Endodermal cell (in vitro differentiated cells): Measurements from ENCODE around the gene CD200R1. TPM values are rescaled to one million over a fixed set of nuclear protein-coding genes. Genes with fewer than 3 reads are reported as not detected.

Experiments
- DNase-seq: peaks from one replicate; pipeline ENCODE4 v3.0.0-alpha.2; 2017
- H3K27ac ChIP-seq: 2 replicates; pipeline ENCODE4 v1.5.1; 2013; ENCODE audit warnings: mild to moderate bottlenecking, low read depth, low read length, moderate library complexity
- H3K27me3 ChIP-seq: 2 replicates; pipeline ENCODE4 v1.6.1; 2013; ENCODE audit warnings: mild to moderate bottlenecking, low read length, moderate library complexity; ENCODE audit not compliant: insufficient read depth, control insufficient read depth, poor library complexity, severe bottlenecking
- H3K36me3 ChIP-seq: 2 replicates; pipeline ENCODE4 v1.7.0; 2013; ENCODE audit warnings: mild to moderate bottlenecking, low read length, moderate library complexity; ENCODE audit not compliant: control insufficient read depth, insufficient read depth
- H3K4me1 ChIP-seq: one replicate; pipeline ENCODE4 v1.7.0; 2013; ENCODE audit warnings: low read length; ENCODE audit not compliant: control insufficient read depth, insufficient read depth
- H3K4me3 ChIP-seq: 2 replicates; pipeline ENCODE4 v1.5.1; 2013; ENCODE audit warnings: mild to moderate bottlenecking, low read length, moderate library complexity
- H3K9ac ChIP-seq: 2 replicates; pipeline ENCODE4 v1.6.1; 2013; ENCODE audit warnings: mild to moderate bottlenecking, low read length, moderate library complexity; ENCODE audit not compliant: poor library complexity, severe bottlenecking; ENCODE audit errors: extremely low read depth
- H3K9me3 ChIP-seq: 2 replicates; pipeline ENCODE4 v1.6.1; 2013; ENCODE audit warnings: mild to moderate bottlenecking, low read length, moderate library complexity; ENCODE audit not compliant: control insufficient read depth
- H3K27ac Mint-ChIP-seq: 2 replicates; pipeline ENCODE4 v1.8.0; 2020; ENCODE audit warnings: mixed read lengths
- H3K27me3 Mint-ChIP-seq: 2 replicates; pipeline ENCODE4 v1.8.0; 2021; ENCODE audit warnings: mild to moderate bottlenecking, mixed read lengths; ENCODE audit not compliant: insufficient read depth
- H3K36me3 Mint-ChIP-seq: 2 replicates; pipeline ENCODE4 v1.8.0; 2020; ENCODE audit warnings: low read depth, mixed read lengths
- H3K4me1 Mint-ChIP-seq: 2 replicates; pipeline ENCODE4 v1.8.0; 2020; ENCODE audit warnings: mixed read lengths
- H3K4me3 Mint-ChIP-seq: 2 replicates; pipeline ENCODE4 v1.8.0; 2020; ENCODE audit warnings: mild to moderate bottlenecking, moderate library complexity, mixed read lengths
- H3K9me3 Mint-ChIP-seq: 2 replicates; pipeline ENCODE4 v1.8.0; 2020; ENCODE audit warnings: mild to moderate bottlenecking, mixed read lengths
- CTCF ChIP-seq: fragments of 200-600 bp; sonication (generic); conservative IDR thresholded peaks from 2 replicates; pipeline ENCODE4 v1.5.0; 2021; ENCODE audit warnings: antibody characterized with exemption, mild to moderate bottlenecking
- WGBS, 2 experiments: methylation state at CpG; one replicate each; pipeline versions ENCODE4 v1.1.5 to v1.1.7; 2013; ENCODE audit warnings: missing lambda C conversion rate in 2 of 2, mixed read lengths in 1 of 2; ENCODE audit not compliant: insufficient coverage in 1 of 2, insufficient read length in 1 of 2; 5-methylcytosine and 5-hydroxymethylcytosine counted together
- total RNA-seq, 2 donors: library from RNA; stranded (reverse); fragmentation: NEBNext Ultra II Directional in 1 of 2; extraction: Animal tissue kit (Norgen Biotek cat#: 25700) in 1 of 2; gene quantifications; 2 replicates in 1 of 2; 3 replicates in 1 of 2; pipeline ENCODE4 v1.2.1, GENCODE V29; 2021

The CD200R1 gene
- total RNA-seq, 2 donors from 2014 or later: 1.1 TPM; not detected in 1

GRCh38 chr3:113018536-113019181 is 43.8 kb upstream of the CD200R1 start:
- Histone ChIP-seq H3K4me1 (peaks cover 4% of the 10 kb centered on the region), H3K9me3 (no peaks in the 10 kb centered on the region), H3K36me3 (peaks cover 34% of the 10 kb centered on the region), H3K4me3 (peak overlapping the region; percentile 100), H3K9ac (peak overlapping the region; percentile 92), H3K27me3 (no peaks in the 10 kb centered on the region), H3K27ac (peak overlapping the region; percentile 92)
- H3K27me3 Mint-ChIP-seq: no peaks in the 10 kb centered on the region
- no peaks in the 10 kb centered on the region for H3K9me3 Mint-ChIP-seq
- peaks cover 27% of the 10 kb centered on the region for H3K36me3 Mint-ChIP-seq
- no peak for DNase-seq
- peaks cover 13% of the 10 kb centered on the region for H3K4me1 Mint-ChIP-seq
- peak overlapping the region; percentile 97 for H3K27ac Mint-ChIP-seq
- H3K4me3 Mint-ChIP-seq: peak overlapping the region; percentile 95
- 8 to 13% methylated on average over 4 to 13 of the region's 13 CpGs for WGBS, 2 experiments
- no peak for TF ChIP-seq CTCF

- Mint-ChIP-seq H3K4me3 (no peak overlapping the region), H3K4me1 (peaks cover 11% of the 10 kb centered on the region), H3K9me3 (no peaks in the 10 kb centered on the region), H3K27me3 (no peaks in the 10 kb centered on the region), H3K36me3 (peaks cover 62% of the 10 kb centered on the region), H3K27ac (no peak overlapping the region)
- Histone ChIP-seq H3K4me3 (no peak overlapping the region), H3K9ac (no peak overlapping the region), H3K27ac (no peak overlapping the region), H3K9me3 (no peaks in the 10 kb centered on the region), H3K4me1 (peaks cover 4% of the 10 kb centered on the region), H3K27me3 (no peaks in the 10 kb centered on the region), H3K36me3 (peaks cover 84% of the 10 kb centered on the region)
- DNase-seq: no peak
- TF ChIP-seq CTCF: no peak
Measured at GRCh38 chr3:113013593-113013992, 38.7 kb upstream of the CD200R1 start.

GRCh38 chr3:113008117-113008516 is 33.2 kb upstream of the CD200R1 start:
- H3K36me3 Mint-ChIP-seq: peaks cover 76% of the 10 kb centered on the region
- H3K9ac ChIP-seq: no peak overlapping the region
- WGBS, 2 experiments: 94 to 100% methylated on average over 2 to 3 of the region's 3 CpGs
- no peak overlapping the region for H3K4me3 Mint-ChIP-seq
- no peak overlapping the region for H3K4me3 ChIP-seq
- H3K4me1 Mint-ChIP-seq: peaks cover 2% of the 10 kb centered on the region
- no peak overlapping the region for H3K27ac Mint-ChIP-seq
- H3K9me3 ChIP-seq: no peaks in the 10 kb centered on the region
- H3K27ac ChIP-seq: no peak overlapping the region
- H3K9me3 Mint-ChIP-seq: no peaks in the 10 kb centered on the region
- no peaks in the 10 kb centered on the region for H3K4me1 ChIP-seq
- H3K27me3 ChIP-seq: no peaks in the 10 kb centered on the region
- H3K27me3 Mint-ChIP-seq: no peaks in the 10 kb centered on the region
- H3K36me3 ChIP-seq: peaks cover 98% of the 10 kb centered on the region
- DNase-seq: no peak
- no peak for TF ChIP-seq CTCF
